Ishikawa (cell line): ENCODE data around the gene PREX1.

ENCODE experiments used
- EGR1 ChIP-seq: IDR thresholded peaks from 2 replicates; pipeline ENCODE4 v1.6.1; 2012
- EP300 ChIP-seq: IDR thresholded peaks from 2 replicates; pipeline ENCODE4 v1.6.1; 2012; ENCODE audit warnings: borderline replicate concordance
- FOXM1 ChIP-seq: IDR thresholded peaks from 2 replicates; pipeline ENCODE4 v1.6.1; 2012; ENCODE audit warnings: low read depth, borderline replicate concordance
- MAX ChIP-seq: IDR thresholded peaks from 2 replicates; pipeline ENCODE4 v1.6.1; 2012
- NFIC ChIP-seq: IDR thresholded peaks from 2 replicates; pipeline ENCODE4 v1.6.1; 2012
- RAD21 ChIP-seq: IDR thresholded peaks from 2 replicates; pipeline ENCODE4 v1.6.1; 2012; ENCODE audit warnings: low read depth
- TAF1 ChIP-seq: IDR thresholded peaks from 2 replicates; pipeline ENCODE4 v1.6.1; 2012; ENCODE audit warnings: low read depth, mild to moderate bottlenecking
- TCF12 ChIP-seq: IDR thresholded peaks from 2 replicates; pipeline ENCODE4 v1.6.1; 2012; ENCODE audit warnings: low read depth
- TEAD4 ChIP-seq: IDR thresholded peaks from 2 replicates; pipeline ENCODE4 v1.6.1; 2012
- USF1 ChIP-seq: IDR thresholded peaks from 2 replicates; pipeline ENCODE4 v1.6.1; 2012
- YY1 ChIP-seq: IDR thresholded peaks from 2 replicates; pipeline ENCODE4 v1.6.1; 2012; ENCODE audit warnings: low read depth

DNA sequence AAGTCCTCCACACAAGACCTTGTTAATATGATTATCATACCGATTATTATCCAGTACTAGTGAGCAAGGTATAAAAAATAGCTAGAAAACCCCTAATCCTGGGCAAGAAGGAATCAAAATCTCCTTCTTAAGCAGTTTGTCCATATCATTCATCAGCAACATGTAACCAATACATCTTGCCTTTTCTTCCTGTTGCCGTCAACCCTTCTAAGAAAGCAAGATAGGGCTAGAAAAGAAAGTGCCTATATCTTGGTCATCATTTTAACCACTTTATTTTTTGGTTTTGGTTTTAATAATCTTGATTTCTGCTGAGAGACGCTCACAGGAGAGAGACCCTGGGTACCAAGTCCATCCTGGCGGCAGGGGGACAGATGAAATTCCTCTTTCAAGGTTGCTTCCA, 27.2 kb upstream of the PREX1 start:
- no peak for TF ChIP-seq USF1
- no peak for TF ChIP-seq TAF1
- no peak for TF ChIP-seq EP300
- no peak for TF ChIP-seq EGR1
- no peak for TF ChIP-seq MAX
- TF ChIP-seq RAD21: no peak
- no peak for TF ChIP-seq TCF12
- TF ChIP-seq FOXM1: no peak
- no peak for TF ChIP-seq YY1
- TF ChIP-seq NFIC: no peak
- TF ChIP-seq TEAD4: no peak
